GM06990 (cell line): ENCODE data around the gene GPR68.

Source experiments
- DNase-seq: peaks from one replicate; pipeline ENCODE4 v3.0.0-alpha.2; 2011; ENCODE audit not compliant: insufficient read length; ENCODE audit errors: extremely low read depth
- H3K27me3 ChIP-seq: replicated peaks from 2 replicates; pipeline ENCODE4 v1.6.0; 2011; ENCODE audit warnings: low read length; ENCODE audit not compliant: control insufficient read depth, insufficient read depth
- H3K36me3 ChIP-seq: 2 replicates; pipeline ENCODE4 v1.5.1; 2011; ENCODE audit warnings: low read length; ENCODE audit not compliant: control insufficient read depth, insufficient read depth
- H3K4me3 ChIP-seq: replicated peaks from 2 replicates; pipeline ENCODE4 v1.5.1; 2011; ENCODE audit warnings: low read depth, mild to moderate bottlenecking, control low read depth, low read length
- CTCF ChIP-seq: IDR thresholded peaks from 2 replicates; pipeline ENCODE4 v1.5.1; 2011; ENCODE audit warnings: low read length, control low read depth, mild to moderate bottlenecking, inconsistent platforms; ENCODE audit not compliant: insufficient read depth, poor library complexity, severe bottlenecking

Gene GPR68

GRCh38 chr14:91238661-91239060, 5.8 kb downstream of the GPR68 start:
- no peaks in the 10 kb centered on the region for H3K27me3 ChIP-seq
- no peak overlapping the region for H3K4me3 ChIP-seq
- no peaks in the 10 kb centered on the region; the same call in 1 of the 2 replicates for H3K36me3 ChIP-seq
- no peak for TF ChIP-seq CTCF
- DNase-seq = no peak

GRCh38 chr14:91238085-91238484, 6.4 kb downstream of the GPR68 start:
- TF ChIP-seq CTCF = no peak
- no peak for DNase-seq

DNA sequence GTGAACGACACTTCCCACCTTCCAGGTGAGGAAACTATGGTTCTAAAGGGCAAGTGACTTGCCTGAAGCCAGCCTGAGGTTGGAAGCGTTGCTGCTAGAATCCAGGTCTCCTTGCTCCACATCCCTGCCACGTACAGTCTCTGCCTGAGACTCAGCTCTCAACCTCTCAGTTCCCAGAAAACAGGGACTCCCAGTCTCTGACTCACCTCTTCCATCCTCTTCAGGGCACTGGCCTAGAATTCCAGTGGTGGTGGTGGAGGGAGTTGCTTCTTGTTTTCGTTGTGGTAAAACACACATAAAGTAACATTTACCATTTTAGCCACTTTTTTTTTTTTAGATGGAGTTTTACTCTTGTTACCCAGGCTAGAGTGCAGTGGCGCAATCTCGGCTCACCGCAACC, 7.3 kb downstream of the GPR68 start:
- no peak for TF ChIP-seq CTCF
- Histone ChIP-seq H3K36me3 (no peaks in the 10 kb centered on the region; the same call in 1 of the 2 replicates), H3K4me3 (no peak overlapping the region), H3K27me3 (no peaks in the 10 kb centered on the region)
- no peak for DNase-seq

More at GRCh38 chr14:91238085-91238484, 6.4 kb downstream of the GPR68 start:
- Histone ChIP-seq H3K27me3 (no peaks in the 10 kb centered on the region), H3K4me3 (no peak overlapping the region), H3K36me3 (no peaks in the 10 kb centered on the region; the same call in 1 of the 2 replicates)

DNA sequence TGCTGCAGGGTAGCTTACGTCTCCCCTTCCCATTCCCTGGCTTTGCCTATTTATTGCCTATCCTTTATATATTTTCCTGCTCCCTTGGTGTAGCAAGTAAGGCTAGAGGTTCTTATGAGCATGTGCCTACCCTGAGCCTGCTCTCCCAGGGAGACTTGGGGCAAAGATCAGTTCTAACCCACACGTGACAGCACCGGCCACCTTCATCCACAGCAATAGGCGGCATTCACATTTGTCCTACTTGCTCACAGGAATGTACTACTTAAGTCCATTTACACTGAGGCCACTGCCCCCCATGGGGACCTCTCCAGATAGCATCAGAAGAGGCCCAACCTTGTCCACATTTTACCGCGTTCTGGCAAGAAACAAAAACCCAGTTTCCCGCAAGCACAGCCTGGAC, 8.7 kb downstream of the GPR68 start:
- Histone ChIP-seq H3K4me3 (no peak overlapping the region), H3K36me3 (no peaks in the 10 kb centered on the region; the same call in 1 of the 2 replicates), H3K27me3 (no peaks in the 10 kb centered on the region)
- DNase-seq = no peak
- no peak for TF ChIP-seq CTCF

DNA sequence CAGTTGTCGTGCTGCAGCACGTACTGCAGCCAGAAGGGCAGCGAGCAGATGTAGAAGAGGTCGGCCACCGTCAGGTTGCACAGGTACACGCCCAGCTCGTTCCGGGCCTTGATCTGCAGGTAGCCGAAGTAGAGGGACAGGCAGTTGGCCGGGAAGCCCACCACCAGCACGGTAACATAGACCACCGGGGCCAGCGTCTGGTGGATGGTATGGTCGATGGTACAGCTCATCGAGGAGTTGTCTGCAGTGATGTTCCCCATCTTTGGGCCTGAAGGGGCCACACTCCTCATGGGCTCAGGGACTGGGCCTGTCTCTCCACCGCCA, 9.8 kb downstream of the GPR68 start:
- no peak for DNase-seq
- H3K27me3 ChIP-seq = no peaks in the 10 kb centered on the region
- TF ChIP-seq CTCF = no peak
- no peaks in the 10 kb centered on the region; the same call in 1 of the 2 replicates for H3K36me3 ChIP-seq
- no peak overlapping the region for H3K4me3 ChIP-seq
